Measurements from ENCODE around the gene ASPDH. TPM values are rescaled to one million over a fixed set of nuclear protein-coding genes. Genes with fewer than 3 reads are reported as not detected.
"Not testable (repeated sequence)": the region's sequence is repeated elsewhere in the genome, so short reads cannot be mapped to it uniquely, and the experiment has no call there.

ASPDH gene
- total RNA-seq, 2 experiments from 2014 or later, result not detected

GRCh38 chr19:50476224-50476906, 37.3 kb downstream of the ASPDH start, which contains the start of the genes EMC10 and GARIN5A:
TSS of gene EMC10 (plus strand) at chr19:50476507. CDS start at chr19:50476545, 38 bp downstream.
TSS of gene GARIN5A (minus strand) at chr19:50476848. CDS start at chr19:50476388, 460 bp downstream.
- Mint-ChIP-seq H3K4me3 (peak within 1 kb of the TSS; percentile 99), H3K4me1 (ENCODE audit: low read depth) (peaks cover 28% of the 10 kb centered on the region), H3K9me3 (no peaks in the 10 kb centered on the region), H3K27me3 (ENCODE audit: low read depth) (no peaks in the 10 kb centered on the region), H3K27ac (peak within 1 kb of the TSS; percentile 86), H3K36me3 (ENCODE audit: low read depth) (peaks cover 17% of the 10 kb centered on the region)
- peak; percentile 97 for DNase-seq
- CTCF ChIA-PET, result no interaction called here
- intact Hi-C loops (cut with micrococcal nuclease), result loop anchor here (1.0 to 5.0 kb wide), 5 partner anchors 35 to 119 kb away; partner anchors contain the start of genes JOSD2, NR1H2 and POLD1

- peak overlapping the region; percentile 69 for H3K27ac Mint-ChIP-seq
Measured at GRCh38 chr19:50475736-50476223, 37.9 kb downstream of the ASPDH start.

GRCh38 chr19:50475101-50475568, 38.6 kb downstream of the ASPDH start:
- Mint-ChIP-seq H3K36me3 (ENCODE audit: low read depth) (peaks cover 13% of the 10 kb centered on the region), H3K4me1 (ENCODE audit: low read depth) (peaks cover 28% of the 10 kb centered on the region), H3K27ac (peak overlapping the region; percentile 56), H3K27me3 (ENCODE audit: low read depth) (no peaks in the 10 kb centered on the region), H3K4me3 (no peak overlapping the region), H3K9me3 (no peaks in the 10 kb centered on the region)
- intact Hi-C loops (cut with micrococcal nuclease), result loop anchor here (5.0 kb wide), 1 partner anchor 118 kb away; no protein-coding TSS in a partner anchor
- CTCF ChIA-PET, result no interaction called here
- no peak for DNase-seq

More at GRCh38 chr19:50475736-50476223, 37.9 kb downstream of the ASPDH start:
- Mint-ChIP-seq H3K27me3 (ENCODE audit: low read depth) (no peaks in the 10 kb centered on the region), H3K4me3 (peak overlapping the region; percentile 99), H3K36me3 (ENCODE audit: low read depth) (peaks cover 14% of the 10 kb centered on the region), H3K4me1 (ENCODE audit: low read depth) (peaks cover 28% of the 10 kb centered on the region), H3K9me3 (no peaks in the 10 kb centered on the region)
- intact Hi-C loops (cut with micrococcal nuclease), result loop anchor here (1.0 to 5.0 kb wide), 5 partner anchors 36 to 118 kb away; partner anchors contain the start of genes JOSD2, NR1H2 and POLD1
- CTCF ChIA-PET, result no interaction called here
- DNase-seq, result no peak

- intact Hi-C loops (cut with micrococcal nuclease); H3K36me3 Mint-ChIP-seq (ENCODE audit: low read depth); H3K27ac Mint-ChIP-seq; H3K27me3 Mint-ChIP-seq (ENCODE audit: low read depth); H3K9me3 Mint-ChIP-seq; H3K4me3 Mint-ChIP-seq; DNase-seq: not testable (repeated sequence)
- CTCF ChIA-PET, result interaction anchor here (1.2 kb wide), 1 partner anchor 11 kb away, joined by 4 read pairs; no protein-coding TSS in a partner anchor
- H3K4me1 Mint-ChIP-seq (ENCODE audit: low read depth), result peaks cover 21% of the 10 kb centered on the region
Measured at GRCh38 chr19:50473336-50473735, 40.4 kb downstream of the ASPDH start.

- no peaks in the 10 kb centered on the region for H3K9me3 Mint-ChIP-seq
- no peaks in the 10 kb centered on the region for H3K4me1 Mint-ChIP-seq (ENCODE audit: low read depth)
- CTCF ChIA-PET, result no interaction called here
Measured at GRCh38 chr19:50468818-50469217, 44.9 kb downstream of the ASPDH start.

GRCh38 chr19:50467566-50467965, 46.1 kb downstream of the ASPDH start:
- intact Hi-C loops (cut with micrococcal nuclease), result loop anchor here (10.0 kb wide), 1 partner anchor 213 kb away; no protein-coding TSS in a partner anchor

More at GRCh38 chr19:50468818-50469217, 44.9 kb downstream of the ASPDH start:
- Mint-ChIP-seq H3K27ac (no peak overlapping the region), H3K4me3 (no peak overlapping the region), H3K27me3 (ENCODE audit: low read depth) (peaks cover 2% of the 10 kb centered on the region), H3K36me3 (ENCODE audit: low read depth) (no peaks in the 10 kb centered on the region)
- DNase-seq, result no peak
- intact Hi-C loops (cut with micrococcal nuclease), result loop anchor here (10.0 kb wide), 1 partner anchor 214 kb away; no protein-coding TSS in a partner anchor

GRCh38 chr19:50466706-50467039, 47.0 kb downstream of the ASPDH start:
- no peaks in the 10 kb centered on the region for H3K4me1 Mint-ChIP-seq (ENCODE audit: low read depth)
- H3K36me3 Mint-ChIP-seq (ENCODE audit: low read depth), result no peaks in the 10 kb centered on the region
- CTCF ChIA-PET, result interaction anchor here (0.6 kb wide), 1 partner anchor 19 kb away, joined by 3 read pairs; no protein-coding TSS in a partner anchor
- H3K4me3 Mint-ChIP-seq, result no peak overlapping the region
- no peaks in the 10 kb centered on the region for H3K9me3 Mint-ChIP-seq
- H3K27ac Mint-ChIP-seq, result no peak overlapping the region
- peaks cover 8% of the 10 kb centered on the region for H3K27me3 Mint-ChIP-seq (ENCODE audit: low read depth)
- no peak for DNase-seq
- intact Hi-C loops (cut with micrococcal nuclease), result loop anchor here (10.0 kb wide), 1 partner anchor 212 kb away; no protein-coding TSS in a partner anchor

More at GRCh38 chr19:50467566-50467965, 46.1 kb downstream of the ASPDH start:
- CTCF ChIA-PET, result no interaction called here
- H3K27ac Mint-ChIP-seq, result no peak overlapping the region
- H3K9me3 Mint-ChIP-seq, result no peaks in the 10 kb centered on the region
- H3K4me3 Mint-ChIP-seq, result no peak overlapping the region
- DNase-seq, result no peak
- no peaks in the 10 kb centered on the region for H3K36me3 Mint-ChIP-seq (ENCODE audit: low read depth)
- peaks cover 2% of the 10 kb centered on the region for H3K27me3 Mint-ChIP-seq (ENCODE audit: low read depth)
- no peaks in the 10 kb centered on the region for H3K4me1 Mint-ChIP-seq (ENCODE audit: low read depth)

GRCh38 chr19:50465986-50466705, 47.6 kb downstream of the ASPDH start:
- CTCF ChIA-PET, result interaction anchor here (0.6 to 1.5 kb wide), 2 partner anchors 18 to 90 kb away, joined by 3 read pairs; no protein-coding TSS in a partner anchor
- H3K36me3 Mint-ChIP-seq (ENCODE audit: low read depth), result no peaks in the 10 kb centered on the region

GRCh38 chr19:50465000-50465399, 48.7 kb downstream of the ASPDH start:
- CTCF ChIA-PET, result interaction anchor here (1.5 kb wide), 1 partner anchor 91 kb away, joined by 3 read pairs; no protein-coding TSS in a partner anchor
- H3K27ac Mint-ChIP-seq, result no peak overlapping the region
- DNase-seq, result no peak
- peaks cover 18% of the 10 kb centered on the region for H3K27me3 Mint-ChIP-seq (ENCODE audit: low read depth)
- H3K9me3 Mint-ChIP-seq, result no peaks in the 10 kb centered on the region
- H3K4me3 Mint-ChIP-seq, result no peak overlapping the region
- peaks cover 10% of the 10 kb centered on the region for H3K4me1 Mint-ChIP-seq (ENCODE audit: low read depth)
- intact Hi-C loops (cut with micrococcal nuclease), result loop anchor here (10.0 kb wide), 1 partner anchor 210 kb away; no protein-coding TSS in a partner anchor
- no peaks in the 10 kb centered on the region for H3K36me3 Mint-ChIP-seq (ENCODE audit: low read depth)

More at GRCh38 chr19:50465986-50466705, 47.6 kb downstream of the ASPDH start:
- Mint-ChIP-seq H3K4me3 (no peak overlapping the region), H3K27me3 (ENCODE audit: low read depth) (peaks cover 12% of the 10 kb centered on the region), H3K27ac (no peak overlapping the region), H3K4me1 (ENCODE audit: low read depth) (peaks cover 3% of the 10 kb centered on the region), H3K9me3 (no peaks in the 10 kb centered on the region)
- DNase-seq, result no peak
- intact Hi-C loops (cut with micrococcal nuclease), result loop anchor here (10.0 kb wide), 1 partner anchor 211 kb away; no protein-coding TSS in a partner anchor

- peaks cover 15% of the 10 kb centered on the region for H3K4me1 Mint-ChIP-seq (ENCODE audit: low read depth)
- H3K9me3 Mint-ChIP-seq, result no peaks in the 10 kb centered on the region
- no peak overlapping the region for H3K4me3 Mint-ChIP-seq
- H3K27ac Mint-ChIP-seq, result no peak overlapping the region
- no peaks in the 10 kb centered on the region for H3K36me3 Mint-ChIP-seq (ENCODE audit: low read depth)
- CTCF ChIA-PET, result interaction anchor here (0.6 to 1.5 kb wide), 3 partner anchors 92 to 318 kb away, joined by 3 to 4 read pairs (median 4); no protein-coding TSS in a partner anchor
- H3K27me3 Mint-ChIP-seq (ENCODE audit: low read depth), result peaks cover 22% of the 10 kb centered on the region
- no peak for DNase-seq
- intact Hi-C loops (cut with micrococcal nuclease), result loop anchor here (10.0 kb wide), 1 partner anchor 210 kb away; no protein-coding TSS in a partner anchor
Measured at GRCh38 chr19:50464348-50464747, 49.4 kb downstream of the ASPDH start.

GRCh38 chr19:50462970-50463369, 50.7 kb downstream of the ASPDH start:
- CTCF ChIA-PET, result interaction anchor here (0.9 to 1.1 kb wide), 3 partner anchors 11 to 105 kb away, joined by 3 to 9 read pairs (median 4); no protein-coding TSS in a partner anchor
- peaks cover 15% of the 10 kb centered on the region for H3K4me1 Mint-ChIP-seq (ENCODE audit: low read depth)
- no peak overlapping the region for H3K4me3 Mint-ChIP-seq
- H3K27me3 Mint-ChIP-seq (ENCODE audit: low read depth), result peaks cover 25% of the 10 kb centered on the region
- intact Hi-C loops (cut with micrococcal nuclease), result loop anchor here (10.0 kb wide), 1 partner anchor 208 kb away; no protein-coding TSS in a partner anchor
- no peaks in the 10 kb centered on the region for H3K36me3 Mint-ChIP-seq (ENCODE audit: low read depth)
- no peaks in the 10 kb centered on the region for H3K9me3 Mint-ChIP-seq
- no peak for DNase-seq
- no peak overlapping the region for H3K27ac Mint-ChIP-seq

All from activated naive CD4-positive, alpha-beta T cell treated with anti-CD3 and anti-CD28 coated beads for 36 hours (primary cell).